Esophagus squamous epithelium (tissue), 5 donors: ENCODE measurements around the gene RALGPS2. TPM values are rescaled to one million over a fixed set of nuclear protein-coding genes. Genes with fewer than 3 reads are reported as not detected.
A peak's percentile ranks its signal among the peaks of the same experiment; 100 is the strongest.

Experiments used
- DNase-seq: peaks from one replicate; lab custom pipeline; 2025; lab: John Stamatoyannopoulos, UW
- H3K27ac ChIP-seq, 4 donors: fragments of 200-600 bp; sonication (generic); one replicate each; pipeline ENCODE4 v1.5.1; 2016 to 2019; ENCODE audit warnings: mild to moderate bottlenecking in 1 of 4
- H3K27me3 ChIP-seq, 4 donors: fragments of 200-600 bp; sonication (generic); 1 replicate in 3 of 4; 2 replicates in 1 of 4; pipeline versions ENCODE4 v1.5.1 to v1.6.0; 2017 to 2021; ENCODE audit warnings: antibody characterized with exemption in 1 of 4
- H3K36me3 ChIP-seq, 3 donors: fragments of 200-600 bp; sonication (generic); one replicate each; pipeline ENCODE4 v1.5.1; 2016 to 2019
- H3K4me1 ChIP-seq, 3 donors: fragments of 200-600 bp; sonication (generic); one replicate each; pipeline ENCODE4 v1.5.1; 2017 to 2019
- H3K4me3 ChIP-seq, 4 donors: fragments of 200-600 bp; sonication (generic); 1 replicate in 3 of 4; 2 replicates in 1 of 4; pipeline ENCODE4 v1.5.1; 2016 to 2019; ENCODE audit warnings: mild to moderate bottlenecking in 2 of 4, moderate library complexity in 1 of 4
- H3K9me3 ChIP-seq, 3 donors: fragments of 200-600 bp; sonication (generic); one replicate each; pipeline ENCODE4 v1.5.1; 2016 to 2019
- POLR2A ChIP-seq, 4 donors: fragments of 450-650 bp; IDR thresholded peaks; one replicate each; pipeline ENCODE4 v1.6.1; 2017; ENCODE audit warnings: antibody characterized with exemption in 4 of 4, mild to moderate bottlenecking in 4 of 4, moderate library complexity in 3 of 4
- WGBS, 2 donors: methylation state at CpG; one replicate each; pipeline ENCODE4 v1.1.5; 2018; 5-methylcytosine and 5-hydroxymethylcytosine counted together
- intact Hi-C: fragments of 100-400 bp; cut with DNase I; formaldehyde crosslinking; loops from one replicate; pipeline ENCODE4 v1.15.0; 2022
- total RNA-seq, 4 donors: library from RNA; depleted of rRNA; stranded (reverse); fragments of >200 nt; gene quantifications; one replicate each; pipeline ENCODE4 v1.1.0, GENCODE V29; 2016
- TF ChIP-seq, protein P1 (sequence below), 6 experiments: fragments of 450-650 bp in 4 of 6; fragments of 200-600 bp in 2 of 6; sonication (generic) in 2 of 6; IDR thresholded peaks; one replicate each; pipeline ENCODE4 v1.5.1; 2016 to 2019; ENCODE audit warnings: antibody characterized with exemption in 6 of 6, mild to moderate bottlenecking in 4 of 6, moderate library complexity in 4 of 6
- donor health status: DM: yes; HTN: yes; CAD: no.

The RALGPS2 gene
- total RNA-seq, 4 donors from 2014 or later = 24.2 to 35.2 (median 26.9) TPM

DNA sequence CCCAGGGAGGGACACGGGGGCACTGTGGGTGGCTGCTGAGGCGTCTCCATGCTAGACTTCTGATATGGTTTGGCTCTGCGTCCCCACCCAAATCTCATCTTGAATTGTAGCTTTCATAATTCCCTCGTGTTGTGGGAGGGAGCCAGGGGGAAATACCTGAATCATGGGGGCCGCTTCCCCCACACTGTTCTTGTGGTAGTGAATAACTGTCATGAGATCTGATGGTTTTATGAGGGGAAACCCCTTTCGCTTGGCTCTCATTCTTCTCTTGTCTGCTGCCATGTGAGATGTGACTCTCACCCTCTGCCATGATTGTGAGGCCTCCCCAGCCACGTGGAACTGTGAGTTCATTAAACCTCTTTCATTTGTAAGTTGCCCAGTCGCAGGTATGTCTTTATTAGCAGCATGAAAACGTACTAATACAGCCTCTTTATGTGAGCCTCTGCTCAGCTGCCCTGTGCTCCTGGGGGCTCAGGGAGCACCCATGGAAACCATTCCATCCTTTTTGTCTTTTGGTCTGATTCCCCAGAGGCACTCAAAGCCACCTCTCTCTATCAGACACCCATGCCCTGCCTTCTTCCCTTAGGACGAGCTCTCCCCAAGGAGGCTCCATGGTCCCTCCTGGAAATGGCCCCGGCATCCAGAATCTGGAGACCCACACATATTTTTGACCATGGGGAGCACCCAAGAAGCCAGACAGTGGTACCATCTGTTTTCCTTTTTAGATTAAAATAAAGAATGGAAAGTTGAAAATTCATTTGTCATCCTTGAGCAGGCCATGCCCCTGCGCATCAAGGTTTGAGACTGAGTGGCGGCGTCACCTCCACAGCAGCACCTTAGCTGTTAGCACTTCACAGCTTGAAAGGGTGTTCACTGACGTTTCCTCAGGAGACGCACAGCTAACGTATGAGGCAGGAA, 234.8 kb downstream of the RALGPS2 start:
- Histone ChIP-seq H3K36me3 (no peaks in the 10 kb centered on the region), H3K27me3 (no peaks in the 10 kb centered on the region), H3K27ac (no peak overlapping the region), H3K4me3 (no peak overlapping the region), H3K4me1 (peaks cover 0 to 6% (median 0%) of the 10 kb centered on the region in 3 donors), H3K9me3 (peaks cover 0 to 9% (median 3%) of the 10 kb centered on the region in 3 donors)
- intact Hi-C loops = loop anchor here (5.0 kb wide), 1 partner anchor 37 kb away; no protein-coding TSS in a partner anchor
- TF ChIP-seq POLR2A (IDR thresholded peaks at IDR 0.05) = no peak
- TF ChIP-seq, protein P1, sequence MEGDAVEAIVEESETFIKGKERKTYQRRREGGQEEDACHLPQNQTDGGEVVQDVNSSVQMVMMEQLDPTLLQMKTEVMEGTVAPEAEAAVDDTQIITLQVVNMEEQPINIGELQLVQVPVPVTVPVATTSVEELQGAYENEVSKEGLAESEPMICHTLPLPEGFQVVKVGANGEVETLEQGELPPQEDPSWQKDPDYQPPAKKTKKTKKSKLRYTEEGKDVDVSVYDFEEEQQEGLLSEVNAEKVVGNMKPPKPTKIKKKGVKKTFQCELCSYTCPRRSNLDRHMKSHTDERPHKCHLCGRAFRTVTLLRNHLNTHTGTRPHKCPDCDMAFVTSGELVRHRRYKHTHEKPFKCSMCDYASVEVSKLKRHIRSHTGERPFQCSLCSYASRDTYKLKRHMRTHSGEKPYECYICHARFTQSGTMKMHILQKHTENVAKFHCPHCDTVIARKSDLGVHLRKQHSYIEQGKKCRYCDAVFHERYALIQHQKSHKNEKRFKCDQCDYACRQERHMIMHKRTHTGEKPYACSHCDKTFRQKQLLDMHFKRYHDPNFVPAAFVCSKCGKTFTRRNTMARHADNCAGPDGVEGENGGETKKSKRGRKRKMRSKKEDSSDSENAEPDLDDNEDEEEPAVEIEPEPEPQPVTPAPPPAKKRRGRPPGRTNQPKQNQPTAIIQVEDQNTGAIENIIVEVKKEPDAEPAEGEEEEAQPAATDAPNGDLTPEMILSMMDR (IDR thresholded peaks at IDR 0.05) = no peak
- 78 to 81% methylated on average over 13 of the region's 17 CpGs for WGBS, 2 donors
- no peak for DNase-seq

DNA sequence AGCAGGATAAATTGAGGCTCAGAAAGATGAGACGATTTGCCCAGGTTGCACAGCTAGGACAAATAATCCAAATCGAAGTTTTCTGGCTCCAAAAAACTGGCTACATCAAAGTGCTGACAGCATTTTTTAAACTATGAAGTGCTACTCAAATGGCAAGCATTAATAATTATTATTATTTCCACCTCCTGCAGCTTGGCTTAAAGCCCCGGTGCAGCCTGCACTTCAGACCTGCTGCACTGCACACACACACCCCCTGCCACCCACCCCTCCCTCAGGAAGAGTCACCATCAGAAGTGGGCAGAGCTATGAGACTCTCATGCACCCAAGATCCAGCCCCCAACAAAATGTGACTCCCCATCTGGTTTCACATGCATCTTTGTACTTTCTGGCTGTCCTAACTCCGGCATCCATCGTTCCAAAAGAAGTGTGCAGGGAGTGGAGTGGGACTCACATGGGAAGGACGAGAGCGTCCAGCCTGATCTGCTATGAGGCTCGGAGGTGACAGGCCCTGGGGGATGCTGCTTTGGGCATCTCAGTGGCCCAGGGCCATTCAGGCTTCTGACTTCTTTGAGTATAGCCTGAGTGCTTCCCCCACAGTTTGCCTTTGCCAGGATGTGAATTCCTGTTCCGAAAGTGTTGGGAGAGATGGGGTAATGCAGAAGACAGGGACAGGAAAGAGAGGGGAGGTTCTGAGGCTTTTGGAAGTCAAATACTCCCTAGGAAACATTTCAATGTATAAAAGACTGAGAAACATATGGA, 235.6 kb downstream of the RALGPS2 start:
- intact Hi-C loops = loop anchor here (5.0 kb wide), 1 partner anchor 37 kb away; no protein-coding TSS in a partner anchor
- no peak for DNase-seq
- peak overlapping the region in 2 of 4 donors; percentile 3 to 32 for H3K27ac ChIP-seq

GRCh38 chr1:178961331-178961730, 236.3 kb downstream of the RALGPS2 start:
- 77 to 98% methylated on average over 3 to 4 of the region's 4 CpGs for WGBS, 2 donors
- Histone ChIP-seq H3K9me3 (peaks cover 0 to 12% (median 4%) of the 10 kb centered on the region in 3 donors), H3K4me1 (peaks cover 0 to 6% (median 0%) of the 10 kb centered on the region in 3 donors), H3K4me3 (no peak overlapping the region), H3K27ac (no peak overlapping the region), H3K27me3 (no peaks in the 10 kb centered on the region), H3K36me3 (no peaks in the 10 kb centered on the region)
- no peak for TF ChIP-seq POLR2A (IDR thresholded peaks at IDR 0.05)
- TF ChIP-seq, protein P1 (IDR thresholded peaks at IDR 0.05) = no peak
- no peak for DNase-seq
- intact Hi-C loops = loop anchor here (5.0 kb wide), 1 partner anchor 36 kb away; no protein-coding TSS in a partner anchor

More for the DNA sequence above, 235.6 kb downstream of the RALGPS2 start:
- Histone ChIP-seq H3K4me1 (peaks cover 0 to 6% (median 0%) of the 10 kb centered on the region in 3 donors), H3K36me3 (no peaks in the 10 kb centered on the region), H3K9me3 (peaks cover 0 to 12% (median 4%) of the 10 kb centered on the region in 3 donors), H3K27me3 (no peaks in the 10 kb centered on the region), H3K4me3 (no peak overlapping the region)
- WGBS, 2 donors = 61 to 63% methylated on average over 4 to 8 of the region's 9 CpGs
- no peak for TF ChIP-seq POLR2A (IDR thresholded peaks at IDR 0.05)
- TF ChIP-seq, protein P1 (IDR thresholded peaks at IDR 0.05) = no peak

DNA sequence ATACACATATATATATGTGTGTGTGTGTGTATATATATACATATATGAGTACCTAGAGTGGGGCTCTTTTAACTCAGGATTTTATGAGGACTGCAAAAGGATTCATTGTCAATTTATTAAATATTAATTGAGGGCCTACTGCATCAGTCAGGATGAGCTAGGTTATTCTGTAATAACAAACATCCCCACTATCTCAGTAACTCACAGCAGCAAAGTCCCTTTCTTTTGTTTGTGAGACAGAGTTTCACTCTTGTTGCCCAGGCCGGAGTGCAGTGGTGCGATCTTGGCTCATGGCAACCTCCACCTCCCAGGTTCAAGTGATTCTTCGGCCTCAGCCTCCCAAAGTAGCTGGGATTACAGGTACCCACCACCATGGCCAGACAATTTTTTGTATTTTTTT, 236.8 kb downstream of the RALGPS2 start:
- Histone ChIP-seq H3K27ac (no peak overlapping the region), H3K27me3 (no peaks in the 10 kb centered on the region), H3K4me3 (no peak overlapping the region), H3K9me3 (peaks cover 0 to 12% (median 4%) of the 10 kb centered on the region in 3 donors), H3K4me1 (peaks cover 0 to 6% (median 0%) of the 10 kb centered on the region in 3 donors), H3K36me3 (no peaks in the 10 kb centered on the region)
- TF ChIP-seq POLR2A (IDR thresholded peaks at IDR 0.05) = no peak
- TF ChIP-seq, protein P1 (IDR thresholded peaks at IDR 0.05) = no peak
- DNase-seq = no peak
- WGBS, 2 donors = 98 to 100% methylated on average over 3 of the region's 3 CpGs
- intact Hi-C loops = loop anchor here (5.0 kb wide), 1 partner anchor 35 kb away; no protein-coding TSS in a partner anchor
